SK-N-MC (cell line): ENCODE measurements around the gene ITPR3.

ENCODE experiments used
- DNase-seq: peaks from one replicate; pipeline ENCODE4 v3.0.0-alpha.2; 2011; ENCODE audit warnings: low read depth, low spot score
- H3K27ac ChIP-seq: fragments of 200-600 bp; sonication (generic); 2 replicates; pipeline ENCODE4 v1.5.1; 2016; ENCODE audit warnings: mixed run types
- H3K36me3 ChIP-seq: fragments of 200-600 bp; sonication (generic); 2 replicates; pipeline ENCODE4 v1.6.1; 2017; ENCODE audit warnings: antibody characterized with exemption, low read length, mixed read lengths; ENCODE audit not compliant: insufficient read depth
- H3K4me3 ChIP-seq: fragments of 200-600 bp; sonication (generic); 2 replicates; pipeline ENCODE4 v1.5.1; 2016
- H3K9ac ChIP-seq: fragments of 200-600 bp; sonication (generic); 2 replicates; pipeline ENCODE4 v1.8.0; 2017; ENCODE audit warnings: mixed run types, mixed read lengths; ENCODE audit not compliant: insufficient read length
- H3K9me3 ChIP-seq: fragments of 200-600 bp; sonication (generic); 2 replicates; pipeline ENCODE4 v1.6.1; 2017; ENCODE audit warnings: low read depth, mild to moderate bottlenecking, antibody characterized with exemption, low read length, moderate library complexity, mixed read lengths
- EZH2 ChIP-seq: fragments of 200-600 bp; sonication (generic); IDR thresholded peaks from one replicate; pipeline ENCODE4 v1.6.1; 2017; ENCODE audit warnings: antibody characterized with exemption
- FOXP2 ChIP-seq: optimal IDR thresholded peaks from 2 replicates; pipeline ENCODE3; 2011; ENCODE audit warnings: mild to moderate bottlenecking, moderate library complexity; ENCODE audit not compliant: insufficient read depth; ENCODE audit errors: extremely low read length, control extremely low read depth
- POLR2AphosphoS5 ChIP-seq: IDR thresholded peaks from 2 replicates; pipeline ENCODE4 v1.6.1; 2012; ENCODE audit warnings: mild to moderate bottlenecking, low read depth, low read length, borderline replicate concordance

The ITPR3 gene

DNA sequence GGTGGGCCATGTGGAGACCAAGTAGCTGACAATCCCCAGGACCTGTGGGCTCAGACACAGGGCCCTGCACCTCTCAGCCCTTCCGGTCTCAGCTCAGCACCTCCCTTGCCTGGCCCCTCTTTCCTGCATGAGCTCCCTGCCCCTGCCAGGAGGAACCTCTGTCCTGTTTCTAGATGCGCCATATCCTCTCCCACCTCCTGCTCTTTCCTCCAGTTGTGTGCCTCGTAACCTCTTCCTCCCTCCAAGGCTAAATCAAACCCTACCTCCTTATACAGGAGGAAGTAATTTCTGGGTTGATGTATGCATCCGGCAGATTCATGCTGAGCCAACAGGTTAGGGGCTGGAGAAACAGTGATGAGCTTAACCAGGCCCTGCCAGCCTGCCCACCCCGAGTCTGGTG lies 30.9 kb downstream of the ITPR3 start:
- H3K9me3 ChIP-seq = no peaks in the 10 kb centered on the region
- no peak overlapping the region for H3K9ac ChIP-seq
- H3K4me3 ChIP-seq = no peak overlapping the region
- no peak for DNase-seq
- H3K27ac ChIP-seq = no peak overlapping the region
- no peak for TF ChIP-seq POLR2AphosphoS5
- H3K36me3 ChIP-seq = peaks cover 9% of the 10 kb centered on the region

DNA sequence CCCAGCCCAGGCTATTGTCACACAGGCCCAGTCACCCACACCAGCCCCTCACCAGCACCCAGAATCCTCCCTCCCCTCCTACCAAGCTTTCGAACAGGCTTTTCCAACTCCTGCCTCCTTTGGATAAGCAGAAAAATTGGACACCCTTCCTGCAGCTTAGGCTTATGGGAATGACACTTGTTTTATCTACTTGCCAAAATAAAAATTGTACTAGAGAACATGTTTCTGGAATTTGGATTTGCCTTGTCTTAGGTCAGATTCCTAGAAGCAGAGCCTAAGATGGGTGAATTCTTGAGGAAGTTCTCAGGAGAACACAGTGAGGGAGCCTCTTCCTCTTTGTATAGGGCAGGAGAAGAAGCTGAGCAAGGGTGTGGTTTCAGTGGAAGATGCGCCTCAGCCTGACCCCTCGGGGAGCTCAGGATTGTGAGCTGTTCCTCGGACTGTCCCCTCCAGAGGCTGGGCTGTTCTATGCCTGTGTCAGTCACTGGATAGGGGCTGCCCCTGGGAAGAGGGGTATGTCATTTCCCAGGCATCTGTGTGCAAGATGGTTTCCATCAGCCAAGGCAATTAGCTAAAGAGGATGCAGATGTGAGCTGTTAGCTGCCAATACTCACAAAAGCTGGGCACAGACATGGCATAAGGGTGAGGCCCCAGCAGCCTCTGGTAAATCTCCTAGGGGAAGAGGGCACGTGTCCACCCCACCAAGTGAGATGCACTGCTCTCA lies 33.9 kb downstream of the ITPR3 start:
- DNase-seq = no peak
- Histone ChIP-seq H3K4me3 (no peak overlapping the region), H3K9me3 (no peaks in the 10 kb centered on the region), H3K36me3 (peaks cover 8% of the 10 kb centered on the region), H3K27ac (no peak overlapping the region), H3K9ac (no peak overlapping the region)
- TF ChIP-seq POLR2AphosphoS5 (no peak), EZH2 (no peak), FOXP2 (no peak)

DNA sequence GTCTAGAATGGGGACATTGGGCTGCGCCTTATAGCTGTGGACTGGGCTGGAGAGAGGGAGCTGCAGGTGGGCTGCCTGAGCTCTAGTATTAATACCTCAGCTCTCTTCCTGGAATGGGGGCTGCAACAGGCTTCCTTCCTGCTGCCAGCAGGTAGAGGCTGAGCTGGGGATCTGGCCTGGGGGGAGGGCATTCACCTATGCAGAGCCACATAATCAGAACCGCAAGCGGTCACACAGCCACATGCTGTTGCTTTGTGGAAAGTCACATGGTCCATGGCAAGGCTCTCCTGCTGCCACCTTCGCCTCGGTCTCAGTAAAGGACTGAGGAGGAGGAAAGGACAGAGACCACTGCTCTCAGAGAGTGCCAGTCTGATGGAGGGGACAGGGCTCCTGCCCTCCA lies 35.7 kb downstream of the ITPR3 start:
- H3K9me3 ChIP-seq = no peaks in the 10 kb centered on the region
- no peak overlapping the region for H3K9ac ChIP-seq
- H3K36me3 ChIP-seq = peaks cover 8% of the 10 kb centered on the region
- H3K27ac ChIP-seq = no peak overlapping the region
- H3K4me3 ChIP-seq = no peak overlapping the region
- no peak for DNase-seq
- no peak for TF ChIP-seq POLR2AphosphoS5
- no peak for TF ChIP-seq EZH2
- TF ChIP-seq FOXP2 = no peak

DNA sequence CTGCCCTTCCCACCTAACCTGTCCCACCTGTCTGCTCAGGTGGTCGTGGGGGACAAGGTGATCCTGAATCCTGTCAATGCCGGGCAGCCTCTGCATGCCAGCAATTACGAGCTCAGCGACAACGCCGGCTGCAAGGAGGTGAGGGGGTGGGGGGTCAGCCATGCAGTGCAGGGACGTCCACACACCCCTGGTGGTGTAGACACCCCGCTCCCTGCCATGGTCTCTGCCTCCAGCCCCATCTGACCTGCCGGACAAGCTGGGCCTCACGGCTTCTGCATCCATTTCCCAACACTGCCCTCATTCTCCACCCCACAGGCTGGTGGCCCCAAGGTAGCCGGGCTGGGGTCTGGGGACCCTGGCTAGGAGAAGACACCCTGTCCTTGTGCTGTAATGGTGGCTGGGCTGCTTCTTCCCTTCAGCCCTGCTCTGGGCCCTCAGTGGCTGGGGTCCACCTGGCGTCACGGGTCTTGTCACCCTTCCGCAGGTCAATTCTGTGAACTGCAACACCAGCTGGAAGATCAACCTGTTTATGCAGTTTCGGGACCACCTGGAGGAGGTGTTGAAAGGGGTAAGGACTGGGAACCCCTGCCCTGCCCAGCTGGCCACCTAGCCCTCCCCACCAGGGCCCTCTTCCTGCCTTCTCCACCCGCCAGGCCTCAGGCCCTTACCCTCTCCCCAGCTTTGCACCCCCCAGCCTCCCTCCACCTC lies 38.0 kb downstream of the ITPR3 start:
- Histone ChIP-seq H3K27ac (no peak overlapping the region), H3K9me3 (no peaks in the 10 kb centered on the region), H3K4me3 (no peak overlapping the region), H3K36me3 (peaks cover 2% of the 10 kb centered on the region; the same call in 1 of the 2 replicates), H3K9ac (no peak overlapping the region)
- no peak for DNase-seq
- TF ChIP-seq EZH2 (no peak), POLR2AphosphoS5 (no peak)

DNA sequence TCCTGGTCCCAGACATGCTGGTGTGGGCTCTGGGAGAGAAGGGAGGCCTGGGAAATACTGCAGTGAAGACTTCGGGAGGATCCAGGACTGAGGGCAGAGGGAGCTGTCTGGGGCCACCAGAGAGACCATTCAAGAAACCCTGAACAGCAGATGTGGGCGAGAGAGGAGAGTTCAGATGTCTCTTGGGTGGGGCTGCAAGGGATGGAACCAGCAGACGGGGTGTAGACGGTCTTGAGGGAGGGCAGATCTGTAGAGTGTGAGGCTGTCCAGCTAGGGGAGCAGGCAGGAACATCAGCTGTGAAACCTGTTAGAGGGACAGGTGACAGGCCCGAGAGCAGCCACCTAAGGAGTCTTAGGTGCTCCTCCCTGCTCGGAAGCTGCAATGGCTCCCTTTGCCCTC lies 38.9 kb downstream of the ITPR3 start:
- no peak overlapping the region for H3K9ac ChIP-seq
- peaks cover 2% of the 10 kb centered on the region; the same call in 1 of the 2 replicates for H3K36me3 ChIP-seq
- no peak for TF ChIP-seq FOXP2
- no peak for TF ChIP-seq EZH2
- no peak for TF ChIP-seq POLR2AphosphoS5
- no peaks in the 10 kb centered on the region for H3K9me3 ChIP-seq
- no peak overlapping the region for H3K27ac ChIP-seq
- H3K4me3 ChIP-seq = no peak overlapping the region
- no peak for DNase-seq

DNA sequence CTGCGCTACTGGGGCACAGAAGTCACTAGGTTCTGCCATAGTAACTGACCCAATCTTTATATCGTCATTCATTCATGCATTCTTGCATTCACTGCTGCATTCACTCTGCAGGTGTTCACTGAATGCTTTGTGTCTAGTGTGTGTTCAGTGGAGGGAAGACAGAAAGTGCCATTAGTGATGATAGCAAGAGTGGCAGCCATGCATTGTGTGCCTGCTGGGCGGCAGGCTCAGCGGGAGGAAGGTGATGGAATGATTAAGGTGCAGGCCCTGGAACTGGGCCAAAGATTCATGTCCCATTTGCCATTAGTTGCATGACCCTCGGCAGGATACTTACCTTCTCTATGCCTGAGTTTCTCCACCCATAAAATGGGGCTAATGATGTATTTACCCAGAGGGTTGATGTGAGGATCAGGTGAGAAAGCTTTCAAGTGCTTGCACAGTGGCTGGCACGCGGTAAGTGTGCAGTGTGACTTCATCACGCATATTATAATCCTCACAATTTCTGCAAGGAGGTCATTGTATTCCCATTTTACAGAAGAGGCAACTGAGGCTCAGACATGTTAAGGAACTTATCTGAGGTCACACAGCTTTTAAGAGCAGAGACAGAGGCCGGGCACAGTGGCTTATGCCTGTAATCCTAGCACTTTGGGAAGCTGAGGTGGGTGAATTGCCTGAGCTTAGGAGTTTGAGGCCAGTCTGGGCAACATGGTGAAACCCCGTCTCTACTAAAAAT lies 40.1 kb downstream of the ITPR3 start:
- H3K36me3 ChIP-seq = peaks cover 2% of the 10 kb centered on the region; the same call in 1 of the 2 replicates
- no peak overlapping the region for H3K4me3 ChIP-seq
- H3K9me3 ChIP-seq = no peaks in the 10 kb centered on the region
- H3K9ac ChIP-seq = no peak overlapping the region
- TF ChIP-seq EZH2 (no peak), FOXP2 (no peak), POLR2AphosphoS5 (no peak)
- no peak for DNase-seq
- H3K27ac ChIP-seq = no peak overlapping the region

DNA sequence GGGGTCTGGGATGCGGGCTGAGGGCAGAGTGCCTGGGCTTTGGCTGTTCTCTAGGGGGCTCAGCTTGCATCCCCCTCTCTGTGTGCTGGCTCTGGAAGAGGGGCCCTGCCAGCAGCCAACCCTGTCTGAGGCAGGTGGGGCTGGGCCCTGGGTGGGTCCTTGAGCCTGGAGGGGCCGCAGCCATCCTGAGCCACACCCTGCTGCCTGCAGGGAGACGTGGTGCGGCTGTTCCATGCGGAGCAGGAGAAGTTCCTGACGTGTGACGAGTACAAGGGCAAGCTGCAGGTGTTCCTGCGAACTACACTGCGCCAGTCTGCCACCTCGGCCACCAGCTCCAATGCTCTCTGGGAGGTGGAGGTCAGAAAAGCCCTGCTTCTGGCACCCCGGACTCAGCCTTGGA lies 41.2 kb downstream of the ITPR3 start:
- TF ChIP-seq POLR2AphosphoS5 (no peak), EZH2 (no peak), FOXP2 (no peak)
- Histone ChIP-seq H3K9me3 (no peaks in the 10 kb centered on the region), H3K27ac (no peak overlapping the region), H3K4me3 (no peak overlapping the region), H3K9ac (no peak overlapping the region), H3K36me3 (peaks cover 5% of the 10 kb centered on the region; the same call in 1 of the 2 replicates)
- DNase-seq = no peak

DNA sequence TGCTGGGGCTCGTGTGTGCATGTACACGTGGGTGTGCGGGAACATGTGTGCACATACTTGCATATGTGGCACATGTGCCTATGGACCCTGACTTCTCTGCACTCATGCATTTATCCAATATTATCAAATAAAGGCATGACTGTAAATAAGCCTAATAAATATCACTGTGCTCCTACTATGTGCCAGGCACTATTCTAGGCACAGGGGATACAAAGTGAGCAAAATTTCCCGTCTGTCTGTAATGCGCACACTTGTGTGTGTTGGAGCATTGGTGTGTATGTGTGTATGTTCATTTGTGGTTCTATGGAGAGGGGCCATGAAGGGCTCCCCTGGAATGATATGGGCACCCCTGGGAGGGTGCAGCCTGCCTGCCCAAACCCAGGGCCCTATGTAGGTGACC lies 41.9 kb downstream of the ITPR3 start:
- DNase-seq = no peak
- no peak overlapping the region for H3K27ac ChIP-seq
- TF ChIP-seq POLR2AphosphoS5 (no peak), EZH2 (no peak), FOXP2 (no peak)
- no peak overlapping the region for H3K4me3 ChIP-seq
- no peak overlapping the region for H3K9ac ChIP-seq
- H3K9me3 ChIP-seq = no peaks in the 10 kb centered on the region
- peaks cover 12% of the 10 kb centered on the region; the same call in 1 of the 2 replicates for H3K36me3 ChIP-seq
